GM18520 (cell line): ENCODE measurements around the gene PPFIBP1.
A peak's percentile ranks its signal among the peaks of the same experiment; 100 is the strongest.
"Not testable (repeated sequence)": the region's sequence is repeated elsewhere in the genome, so short reads cannot be mapped to it uniquely, and the experiment has no call there.

ENCODE experiments used
- ATAC-seq: cut with Tn5 transposase; IDR thresholded peaks from one replicate; pipeline ENCODE4 v1.9.1; 2021; ENCODE audit not compliant: unreplicated experiment

Gene PPFIBP1

DNA sequence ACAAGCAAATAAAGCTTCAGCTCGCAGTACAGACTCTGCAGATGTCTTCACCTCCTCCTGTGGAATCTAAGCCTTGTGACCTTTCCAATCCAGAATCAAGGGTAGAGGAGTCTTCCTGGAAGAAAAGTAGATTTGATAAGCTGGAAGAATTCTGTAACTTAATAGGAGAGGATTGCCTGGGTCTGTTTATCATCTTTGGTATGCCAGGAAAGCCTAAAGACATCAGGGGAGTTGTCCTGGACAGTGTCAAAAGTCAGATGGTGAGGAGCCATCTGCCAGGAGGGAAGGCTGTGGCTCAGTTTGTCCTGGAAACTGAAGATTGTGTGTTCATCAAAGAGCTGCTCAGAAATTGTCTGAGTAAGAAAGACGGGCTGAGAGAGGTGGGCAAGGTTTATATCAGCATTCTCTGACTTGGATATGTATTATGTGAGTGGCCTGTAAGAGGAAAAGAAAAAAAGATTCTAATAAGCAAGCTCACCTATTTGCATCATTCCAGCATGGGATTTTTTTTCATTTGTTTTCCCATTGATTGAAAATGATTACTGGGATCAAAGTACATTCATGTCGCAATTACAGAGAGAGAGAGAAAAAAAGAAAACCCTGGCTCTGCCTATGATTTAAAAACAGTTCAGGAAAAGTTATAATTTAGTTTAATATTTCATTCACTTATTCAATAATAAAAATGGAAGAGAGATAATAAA, 173.0 kb downstream of the PPFIBP1 start:
- no peak for ATAC-seq

DNA sequence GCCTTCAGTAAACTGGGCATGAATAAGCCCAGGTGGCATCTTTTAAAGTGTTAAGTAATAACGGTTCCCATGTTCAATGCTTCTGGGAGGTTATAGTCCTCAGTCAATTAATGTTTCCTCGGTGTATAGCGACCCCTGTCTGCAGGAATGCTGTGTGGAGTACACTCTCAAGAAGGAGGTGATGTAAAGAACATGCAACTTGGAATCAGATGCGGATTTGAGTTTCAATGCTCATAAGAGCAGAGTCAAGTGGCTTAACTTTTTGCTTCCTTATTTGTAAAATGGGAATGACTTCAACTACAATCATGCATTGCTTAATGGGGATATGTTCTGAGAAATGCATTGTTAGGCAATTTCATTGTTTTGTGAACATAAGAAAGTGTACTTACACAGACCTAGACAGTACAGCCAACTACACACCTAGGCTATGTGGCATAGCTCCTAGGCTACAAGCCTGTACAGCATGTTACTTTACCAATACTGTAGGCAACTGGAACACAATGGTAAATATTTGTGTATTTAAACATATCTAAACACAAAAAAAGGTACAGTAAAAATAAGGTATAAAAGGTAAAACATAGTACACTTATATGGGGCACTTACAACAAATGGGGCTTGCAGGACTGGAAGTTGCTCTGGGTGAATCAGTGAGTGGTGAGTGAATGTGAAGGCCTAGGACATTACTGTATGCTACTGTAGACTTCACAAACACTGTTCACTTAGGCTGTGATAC, 179.9 kb downstream of the PPFIBP1 start:
- ATAC-seq: peak; percentile 81

DNA sequence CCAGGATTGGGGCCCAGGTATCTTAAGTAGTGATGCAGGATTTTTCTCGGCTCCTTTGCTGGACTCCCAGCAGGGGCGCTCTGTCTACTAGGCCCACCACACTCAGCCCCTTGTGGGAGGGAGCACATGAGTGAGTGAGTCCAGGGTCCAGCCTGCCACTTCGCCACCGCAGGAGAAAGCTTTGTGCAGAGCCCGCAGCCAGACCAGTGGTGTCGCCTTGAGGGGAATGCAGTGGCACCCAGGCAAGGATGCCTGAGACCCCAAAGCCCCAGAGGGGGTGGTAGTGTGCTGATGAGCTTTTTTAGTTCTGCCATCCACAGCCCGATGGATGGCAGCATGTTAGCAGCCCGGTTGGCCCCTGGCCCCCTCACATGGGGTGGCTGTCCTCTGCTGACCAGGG, 181.3 kb downstream of the PPFIBP1 start:
- ATAC-seq: no peak

DNA sequence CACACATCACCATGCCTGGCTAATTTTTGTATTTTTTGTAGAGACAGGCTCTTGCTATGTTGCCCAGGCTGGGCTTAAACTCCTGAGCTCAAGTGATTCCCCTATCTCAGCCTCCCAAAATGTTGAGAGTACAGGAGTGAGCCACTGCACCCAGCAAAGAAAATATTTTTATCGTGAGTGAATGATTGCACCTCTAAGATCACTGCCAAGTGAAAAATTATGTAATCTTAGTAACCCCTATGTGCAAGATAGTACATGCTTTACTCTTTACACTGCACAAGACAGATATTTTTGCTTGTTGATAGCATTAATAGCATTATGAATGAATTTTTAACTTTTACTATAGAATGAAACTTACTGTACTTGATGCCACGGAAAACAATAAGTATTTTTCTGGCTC, 183.2 kb downstream of the PPFIBP1 start:
- ATAC-seq: no peak

DNA sequence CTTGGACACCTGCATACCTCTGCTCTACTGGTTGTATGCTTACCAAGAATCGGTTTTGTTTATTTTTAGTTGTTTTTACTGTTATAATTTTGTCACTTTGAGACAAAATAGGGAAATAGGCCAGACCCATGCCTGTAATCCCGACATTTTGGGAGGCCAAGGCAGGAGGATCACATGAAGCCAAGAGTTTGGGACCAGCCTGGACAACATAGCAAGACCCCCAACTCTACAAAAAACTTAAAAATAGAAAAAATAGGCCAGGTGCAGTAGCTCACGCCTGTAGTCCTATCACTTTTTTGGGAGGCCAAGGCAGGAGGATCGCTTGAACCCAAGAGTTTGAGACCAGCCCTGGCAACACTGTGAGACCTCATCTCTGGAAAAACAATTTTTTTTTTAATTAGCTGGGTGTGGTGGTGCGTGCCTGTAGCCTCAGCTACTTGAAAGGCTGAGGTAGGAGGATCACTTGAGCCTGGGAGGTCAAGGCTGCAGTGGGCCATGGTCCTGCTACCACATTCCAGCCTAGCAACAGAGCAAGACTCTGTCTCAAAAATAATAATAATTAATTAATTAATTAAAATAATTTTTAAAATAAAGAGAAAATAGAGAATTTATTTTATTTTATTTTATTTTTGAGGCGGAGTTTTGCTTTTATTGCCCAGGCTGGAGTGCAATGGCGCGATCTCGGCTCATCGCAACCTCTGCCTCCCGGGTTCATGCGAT, 185.4 kb downstream of the PPFIBP1 start:
- no peak for ATAC-seq

DNA sequence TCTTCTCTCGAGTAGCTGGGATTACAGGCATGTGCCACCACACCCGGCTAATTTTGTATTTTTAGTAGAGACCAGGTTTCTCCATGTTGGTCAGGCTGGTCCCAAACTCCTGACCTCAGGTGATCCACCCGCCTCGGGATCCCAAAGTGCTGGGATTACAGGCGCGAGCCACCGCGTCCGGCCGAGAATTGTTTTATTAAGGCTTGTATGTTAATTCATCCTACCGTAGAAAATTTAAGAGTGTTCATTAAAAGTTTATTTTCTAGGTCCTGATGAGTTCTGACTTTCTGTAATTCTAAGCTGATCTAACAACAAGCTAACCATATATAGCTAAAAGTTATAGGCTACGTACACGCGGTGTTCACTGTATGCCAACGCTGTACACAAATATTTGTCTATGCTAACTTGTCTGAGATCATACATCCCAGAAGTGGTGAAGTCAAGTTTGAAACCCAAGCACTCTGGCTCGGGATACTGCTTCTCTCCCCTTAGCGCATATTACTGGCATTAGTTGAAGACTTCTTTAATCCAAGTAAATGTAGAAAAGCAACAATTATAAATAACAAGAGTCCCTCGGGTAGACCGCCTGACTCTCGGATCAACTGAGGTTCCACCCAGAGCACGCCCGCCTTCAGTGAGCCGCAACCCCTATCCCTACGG, 186.1 kb downstream of the PPFIBP1 start:
- ATAC-seq: peak; percentile 20

DNA sequence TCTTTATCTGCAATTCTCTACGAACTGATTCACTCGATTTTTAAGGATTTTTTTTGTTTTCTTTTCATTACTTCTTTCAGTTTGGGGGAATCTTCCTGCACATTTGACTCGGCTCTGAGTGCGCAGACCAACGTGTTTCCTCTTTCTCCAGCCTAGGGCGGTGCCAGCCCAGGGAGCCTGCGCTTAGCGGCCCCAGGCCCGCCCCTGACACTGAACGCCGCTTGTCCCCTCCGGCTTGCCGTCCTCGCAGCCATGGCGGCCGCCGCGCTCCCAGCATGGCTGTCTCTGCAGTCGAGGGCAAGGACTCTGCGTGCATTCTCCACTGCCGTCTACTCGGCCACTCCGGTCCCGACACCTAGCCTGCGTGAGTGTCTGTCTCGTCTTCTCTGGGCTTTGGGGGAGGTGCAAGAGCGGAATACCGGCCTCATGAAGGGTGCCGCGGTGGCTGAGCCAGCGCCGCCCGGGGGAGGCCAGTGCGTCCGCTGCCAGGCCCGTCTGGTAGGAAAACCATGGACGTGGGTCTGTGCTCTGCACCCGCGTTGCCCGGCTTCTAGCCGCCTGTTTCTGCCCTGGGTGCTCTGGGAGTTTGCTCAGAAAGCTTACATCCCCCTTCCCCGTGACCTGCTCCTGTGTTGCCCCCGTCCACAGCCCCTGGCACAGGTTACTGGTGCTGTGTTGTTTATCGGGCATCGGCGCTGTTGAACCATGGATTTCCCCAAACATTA, 186.7 kb downstream of the PPFIBP1 start, which contains the start of gene MRPS35:
Gene MRPS35 (plus strand): TSS at position 241 of the 725 bp plus-strand sequence. CDS start 12 bp downstream, at position 253.
- peak; percentile 93 for ATAC-seq

DNA sequence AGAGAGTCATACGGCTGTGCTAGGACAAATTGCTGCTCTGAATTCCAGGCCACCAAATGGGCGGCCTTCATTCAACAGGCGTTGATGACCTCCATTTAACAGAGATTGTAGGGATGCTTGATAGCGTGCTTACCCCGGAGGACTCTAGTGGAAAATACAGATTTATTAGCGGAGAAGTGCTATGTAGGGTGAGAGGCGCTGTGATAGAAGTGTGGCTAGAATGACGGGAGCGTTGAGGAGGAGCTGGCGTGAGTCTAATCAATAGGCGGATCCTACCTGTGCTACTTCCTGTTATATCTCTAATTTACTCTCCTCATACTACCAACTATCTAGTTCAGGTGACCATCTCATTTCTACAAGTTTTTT, 187.3 kb downstream of the PPFIBP1 start:
- ATAC-seq: no peak

DNA sequence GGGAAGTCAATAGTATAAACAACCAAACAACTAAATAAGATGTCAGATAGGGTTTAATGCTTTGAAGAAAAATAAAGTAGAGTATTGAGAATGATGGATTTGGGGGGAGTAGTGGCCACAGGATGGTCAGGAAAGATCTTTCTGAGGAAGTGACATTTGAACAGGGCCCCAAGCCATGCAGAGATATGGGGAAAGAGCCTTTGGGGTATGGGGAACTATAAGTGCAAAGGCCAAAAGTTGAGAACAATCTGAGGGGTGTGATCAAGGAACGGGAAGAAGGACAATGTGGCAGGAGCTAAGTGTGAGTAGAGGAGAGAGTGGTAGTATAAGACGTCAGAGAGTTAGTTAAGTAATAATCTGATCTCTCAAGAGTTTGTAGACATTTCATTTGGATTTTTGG, 188.0 kb downstream of the PPFIBP1 start:
- no peak for ATAC-seq

DNA sequence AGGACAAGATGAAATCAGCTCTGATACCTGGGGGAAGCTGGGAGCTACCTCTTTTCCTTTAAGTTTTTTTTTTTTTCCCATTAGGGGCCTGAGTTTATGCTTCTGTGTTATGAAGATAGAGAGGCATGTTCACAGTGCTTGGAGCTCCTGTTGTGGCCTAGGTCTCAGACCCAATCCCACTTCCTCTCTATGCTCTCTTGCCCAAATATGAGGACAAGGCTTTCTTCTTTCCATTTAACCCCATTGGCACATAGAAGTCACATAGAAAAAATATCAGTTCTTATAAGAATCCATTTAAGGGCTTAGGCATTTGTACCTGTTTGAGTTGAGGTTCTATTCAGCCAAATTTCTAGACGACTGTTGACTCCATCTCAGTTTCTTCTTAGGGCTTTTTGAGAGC, 199.2 kb downstream of the PPFIBP1 start:
- ATAC-seq: no peak

DNA sequence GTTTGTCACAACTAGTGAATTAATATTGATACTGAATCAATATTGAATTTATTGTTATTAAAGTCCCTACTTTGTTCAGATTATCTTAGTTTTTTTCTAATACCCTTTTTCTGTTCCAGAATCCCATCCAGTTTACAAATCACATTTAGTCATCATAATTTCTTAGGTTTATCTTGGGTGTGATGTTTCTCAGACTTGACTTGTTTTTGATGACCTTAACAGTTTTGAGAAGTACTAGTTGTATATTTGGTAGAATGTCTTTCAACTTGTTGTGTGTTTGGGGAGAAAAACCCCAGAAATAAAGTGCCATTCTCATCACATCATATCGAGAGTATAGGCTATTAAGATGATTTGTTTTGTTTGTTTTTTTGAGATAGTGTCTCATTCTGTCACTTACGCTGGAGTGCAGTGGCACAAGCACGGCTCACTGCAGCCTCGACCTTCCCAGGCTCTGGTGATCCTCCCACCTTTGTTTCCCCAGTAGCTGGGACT, 206.1 kb downstream of the PPFIBP1 start:
- ATAC-seq: no peak

DNA sequence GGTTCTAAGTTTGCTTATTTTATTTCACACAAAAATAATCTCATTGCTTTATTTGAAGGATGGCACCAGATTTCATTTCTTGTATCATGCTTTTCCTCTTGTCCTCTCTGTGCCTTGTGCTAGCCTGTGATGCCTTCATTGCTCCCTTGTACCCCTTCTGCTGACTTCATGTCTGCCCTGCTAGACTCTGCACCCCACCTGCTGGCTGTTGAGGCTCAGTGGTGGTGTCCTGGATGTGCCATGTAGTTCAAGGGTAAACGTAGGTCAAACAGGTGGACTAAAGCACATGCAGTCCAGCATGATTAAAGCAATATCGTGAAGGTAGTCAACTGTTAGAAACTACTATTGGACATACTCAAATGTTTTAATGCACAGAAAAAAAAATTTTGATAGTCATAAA, 208.3 kb downstream of the PPFIBP1 start:
- no peak for ATAC-seq

DNA sequence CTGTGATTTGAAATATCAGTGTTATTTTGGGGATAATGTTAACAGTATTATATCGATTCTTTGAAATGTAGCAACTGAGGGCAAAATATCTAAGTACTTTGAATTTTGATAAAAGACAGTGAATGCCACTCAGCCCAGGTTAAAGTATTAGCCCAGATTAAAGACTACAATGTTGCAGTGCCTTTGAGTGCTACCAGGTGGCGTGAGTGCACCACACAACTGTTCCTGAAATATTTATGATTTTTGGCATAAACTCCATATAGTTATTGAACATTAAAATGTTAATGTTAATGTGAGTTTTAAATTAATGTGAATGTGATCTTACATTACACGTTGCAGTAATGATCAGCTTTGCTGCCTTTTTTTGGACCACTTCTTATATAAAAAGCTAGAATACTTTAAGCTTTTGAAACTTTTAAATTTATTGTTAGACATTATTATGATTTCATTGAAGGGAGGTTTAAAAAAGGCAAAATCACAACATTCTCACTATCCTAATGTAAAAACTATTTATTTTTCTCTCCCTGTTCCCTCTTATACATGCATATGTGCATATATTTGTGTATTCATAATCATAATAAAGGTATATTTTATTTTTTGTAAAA, 209.1 kb downstream of the PPFIBP1 start:
- no peak for ATAC-seq

DNA sequence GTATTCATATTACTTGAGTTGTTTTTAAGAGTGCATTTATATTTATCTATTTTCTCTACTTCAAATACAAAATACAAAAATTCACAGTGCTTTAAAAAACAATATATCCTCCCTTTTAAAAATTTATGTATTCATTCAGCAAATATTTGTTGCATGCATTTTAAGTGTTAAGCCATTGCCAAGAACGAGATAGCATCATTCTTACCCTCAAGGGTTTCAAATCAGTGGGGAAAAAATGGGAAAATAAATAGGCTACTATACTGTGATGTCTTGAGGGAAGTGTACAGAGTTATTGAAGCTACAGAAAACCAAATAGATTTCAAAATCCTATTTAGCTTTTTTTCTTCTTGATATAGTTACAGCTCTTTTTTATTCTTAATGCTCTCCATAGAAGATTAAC, 209.8 kb downstream of the PPFIBP1 start:
- no peak for ATAC-seq

DNA sequence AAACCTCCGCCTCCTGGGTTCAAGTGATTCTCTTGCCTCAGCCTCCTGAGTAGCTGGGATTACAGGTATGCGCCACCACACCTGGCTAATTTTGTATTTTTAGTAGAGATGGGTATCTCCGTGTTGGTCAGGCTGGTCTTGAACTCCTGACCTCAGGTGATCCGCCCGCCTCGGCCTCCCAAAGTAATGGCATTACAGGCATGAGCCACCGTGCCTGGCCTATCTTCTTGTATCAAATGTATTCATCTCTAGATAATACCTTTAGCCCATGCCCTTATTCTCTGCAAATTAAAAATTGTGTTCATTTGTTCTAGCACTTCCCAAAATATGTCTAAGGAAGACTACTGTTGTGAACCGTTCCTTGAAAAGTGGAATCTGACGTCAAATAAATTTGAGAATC, 210.3 kb downstream of the PPFIBP1 start:
- not testable (repeated sequence) for ATAC-seq

DNA sequence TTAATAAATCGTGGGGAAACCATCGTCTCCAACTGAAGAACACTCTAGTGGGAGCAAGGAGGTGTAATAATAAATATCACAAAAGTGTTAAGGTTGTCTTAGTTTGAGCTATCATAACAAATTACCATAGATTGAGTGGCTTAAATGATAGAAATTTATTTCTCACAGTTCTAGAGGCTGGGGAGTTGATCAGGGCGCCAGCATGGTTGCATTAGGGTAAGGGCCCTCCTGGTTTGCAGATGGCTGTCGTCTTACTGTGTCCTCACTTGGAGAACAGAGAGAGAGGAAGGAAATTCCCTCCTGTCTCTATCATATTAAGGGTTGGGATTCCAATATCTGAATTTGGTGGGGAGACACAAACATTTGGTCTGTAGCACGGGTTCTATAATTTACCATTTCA, 219.6 kb downstream of the PPFIBP1 start:
- no peak for ATAC-seq
